ENCODE measurements around the gene MDGA2.

The MDGA2 gene

DNA sequence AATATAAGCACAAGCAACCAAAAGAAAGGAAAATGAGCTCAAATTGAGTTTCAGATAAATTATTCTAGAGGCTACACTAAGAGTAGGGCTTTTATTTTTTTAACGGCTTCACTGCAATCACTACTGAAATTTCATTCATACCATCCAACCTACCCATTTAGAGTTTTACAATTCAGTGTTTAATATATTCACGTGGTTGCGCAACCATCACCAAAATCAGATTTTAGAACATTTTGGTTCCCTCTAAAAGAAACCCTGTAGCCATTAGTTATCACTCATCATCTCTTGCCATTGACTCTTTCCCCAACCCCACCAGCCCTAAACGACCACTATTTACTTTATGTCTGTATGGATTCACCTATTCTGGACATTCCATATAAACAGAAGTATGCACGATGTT is 401.5 kb downstream of the MDGA2 start:
- TF ChIP-seq CEBPB (IDR thresholded peaks at IDR 0.05) (peak; percentile 86), YY1 (IDR thresholded peaks at IDR 0.05; ENCODE audit: low read depth) (no peak), EP300 (IDR thresholded peaks at IDR 0.05; ENCODE audit: borderline replicate concordance) (no peak), NFIC (IDR thresholded peaks at IDR 0.05) (no peak), CREB1 (IDR thresholded peaks at IDR 0.05; ENCODE audit: low read depth) (no peak), TCF12 (IDR thresholded peaks at IDR 0.05; ENCODE audit: low read depth) (no peak), TAF1 (IDR thresholded peaks at IDR 0.05; ENCODE audit: low read depth) (no peak)
- TF ChIP-seq, protein P1, sequence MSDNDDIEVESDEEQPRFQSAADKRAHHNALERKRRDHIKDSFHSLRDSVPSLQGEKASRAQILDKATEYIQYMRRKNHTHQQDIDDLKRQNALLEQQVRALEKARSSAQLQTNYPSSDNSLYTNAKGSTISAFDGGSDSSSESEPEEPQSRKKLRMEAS (IDR thresholded peaks at IDR 0.05): no peak
- TF ChIP-seq, protein P2, sequence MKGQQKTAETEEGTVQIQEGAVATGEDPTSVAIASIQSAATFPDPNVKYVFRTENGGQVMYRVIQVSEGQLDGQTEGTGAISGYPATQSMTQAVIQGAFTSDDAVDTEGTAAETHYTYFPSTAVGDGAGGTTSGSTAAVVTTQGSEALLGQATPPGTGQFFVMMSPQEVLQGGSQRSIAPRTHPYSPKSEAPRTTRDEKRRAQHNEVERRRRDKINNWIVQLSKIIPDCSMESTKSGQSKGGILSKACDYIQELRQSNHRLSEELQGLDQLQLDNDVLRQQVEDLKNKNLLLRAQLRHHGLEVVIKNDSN (IDR thresholded peaks at IDR 0.05): no peak

DNA sequence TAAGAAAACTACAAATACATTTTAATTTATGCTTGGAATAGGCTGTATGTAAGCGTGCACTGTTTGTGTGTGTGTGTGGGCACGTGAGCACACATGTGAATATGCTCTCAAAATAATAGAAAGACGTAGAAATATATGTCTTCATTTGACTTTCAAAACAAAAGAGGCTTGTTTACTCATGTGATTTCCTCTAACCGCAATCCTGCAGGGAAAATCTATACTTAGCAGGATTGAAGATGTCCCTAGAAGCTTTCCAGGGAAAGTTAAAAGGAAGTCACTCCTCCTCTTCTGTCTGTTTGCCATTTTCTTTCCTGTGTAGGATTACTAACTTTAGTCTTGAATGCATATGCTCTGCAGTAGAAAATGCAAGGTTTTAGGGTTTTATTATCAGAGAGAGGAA is 404.7 kb downstream of the MDGA2 start:
- TF ChIP-seq TCF12 (IDR thresholded peaks at IDR 0.05; ENCODE audit: low read depth): no peak
- no peak for TF ChIP-seq CREB1 (IDR thresholded peaks at IDR 0.05; ENCODE audit: low read depth)
- TF ChIP-seq YY1 (IDR thresholded peaks at IDR 0.05; ENCODE audit: low read depth): no peak
- TF ChIP-seq RAD21 (IDR thresholded peaks at IDR 0.05; ENCODE audit: low read depth): no peak
- TF ChIP-seq EGR1 (IDR thresholded peaks at IDR 0.05): no peak
- TF ChIP-seq CEBPB (IDR thresholded peaks at IDR 0.05): no peak
- no peak for TF ChIP-seq TAF1 (IDR thresholded peaks at IDR 0.05; ENCODE audit: low read depth)
- no peak for TF ChIP-seq EP300 (IDR thresholded peaks at IDR 0.05; ENCODE audit: borderline replicate concordance)
- TF ChIP-seq, protein P2 (IDR thresholded peaks at IDR 0.05): no peak
- TF ChIP-seq, protein P3, sequence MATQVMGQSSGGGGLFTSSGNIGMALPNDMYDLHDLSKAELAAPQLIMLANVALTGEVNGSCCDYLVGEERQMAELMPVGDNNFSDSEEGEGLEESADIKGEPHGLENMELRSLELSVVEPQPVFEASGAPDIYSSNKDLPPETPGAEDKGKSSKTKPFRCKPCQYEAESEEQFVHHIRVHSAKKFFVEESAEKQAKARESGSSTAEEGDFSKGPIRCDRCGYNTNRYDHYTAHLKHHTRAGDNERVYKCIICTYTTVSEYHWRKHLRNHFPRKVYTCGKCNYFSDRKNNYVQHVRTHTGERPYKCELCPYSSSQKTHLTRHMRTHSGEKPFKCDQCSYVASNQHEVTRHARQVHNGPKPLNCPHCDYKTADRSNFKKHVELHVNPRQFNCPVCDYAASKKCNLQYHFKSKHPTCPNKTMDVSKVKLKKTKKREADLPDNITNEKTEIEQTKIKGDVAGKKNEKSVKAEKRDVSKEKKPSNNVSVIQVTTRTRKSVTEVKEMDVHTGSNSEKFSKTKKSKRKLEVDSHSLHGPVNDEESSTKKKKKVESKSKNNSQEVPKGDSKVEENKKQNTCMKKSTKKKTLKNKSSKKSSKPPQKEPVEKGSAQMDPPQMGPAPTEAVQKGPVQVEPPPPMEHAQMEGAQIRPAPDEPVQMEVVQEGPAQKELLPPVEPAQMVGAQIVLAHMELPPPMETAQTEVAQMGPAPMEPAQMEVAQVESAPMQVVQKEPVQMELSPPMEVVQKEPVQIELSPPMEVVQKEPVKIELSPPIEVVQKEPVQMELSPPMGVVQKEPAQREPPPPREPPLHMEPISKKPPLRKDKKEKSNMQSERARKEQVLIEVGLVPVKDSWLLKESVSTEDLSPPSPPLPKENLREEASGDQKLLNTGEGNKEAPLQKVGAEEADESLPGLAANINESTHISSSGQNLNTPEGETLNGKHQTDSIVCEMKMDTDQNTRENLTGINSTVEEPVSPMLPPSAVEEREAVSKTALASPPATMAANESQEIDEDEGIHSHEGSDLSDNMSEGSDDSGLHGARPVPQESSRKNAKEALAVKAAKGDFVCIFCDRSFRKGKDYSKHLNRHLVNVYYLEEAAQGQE (IDR thresholded peaks at IDR 0.05; ENCODE audit: low read depth): no peak
- TF ChIP-seq ZBTB7A (IDR thresholded peaks at IDR 0.05; ENCODE audit: low read depth): no peak
- no peak for TF ChIP-seq FOXM1 (IDR thresholded peaks at IDR 0.05; ENCODE audit: borderline replicate concordance, low read depth)
- TF ChIP-seq, protein P1 (IDR thresholded peaks at IDR 0.05): no peak
- no peak for TF ChIP-seq NFIC (IDR thresholded peaks at IDR 0.05)

DNA sequence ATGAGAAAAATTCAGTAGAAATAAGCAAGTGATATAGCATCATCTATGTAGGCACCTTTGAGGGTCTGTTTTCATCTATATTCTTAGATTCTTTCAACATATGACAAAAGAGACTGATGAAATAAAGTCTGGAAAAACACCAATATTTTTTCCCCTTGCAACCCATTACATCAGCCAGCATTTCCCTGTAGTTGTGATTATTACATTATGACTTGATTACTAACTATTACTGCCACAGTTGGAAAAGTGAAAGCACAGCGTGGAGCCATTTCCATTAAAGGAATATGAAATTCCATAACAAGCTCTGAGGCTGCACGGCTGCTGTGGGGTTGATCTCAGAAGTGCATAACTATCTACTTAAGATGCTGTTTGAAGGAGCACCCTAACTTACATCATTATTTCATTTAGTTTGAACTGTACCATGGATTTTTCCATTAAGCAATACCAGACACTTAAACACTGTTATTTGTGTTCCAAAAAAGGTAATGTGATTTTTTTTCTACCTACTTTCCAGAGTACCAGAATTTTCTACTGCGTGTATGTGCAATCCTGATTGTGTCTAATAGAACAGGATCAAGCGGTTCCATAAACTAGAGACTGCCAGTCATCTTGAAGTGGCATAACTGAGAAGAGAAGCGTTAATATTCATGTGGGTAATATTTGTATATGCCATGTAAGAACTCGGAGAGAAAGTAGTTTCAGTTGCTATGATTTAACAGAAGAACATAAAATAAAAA is 405.5 kb downstream of the MDGA2 start:
- TF ChIP-seq, protein P1 (IDR thresholded peaks at IDR 0.05): no peak
- no peak for TF ChIP-seq CREB1 (IDR thresholded peaks at IDR 0.05; ENCODE audit: low read depth)

DNA sequence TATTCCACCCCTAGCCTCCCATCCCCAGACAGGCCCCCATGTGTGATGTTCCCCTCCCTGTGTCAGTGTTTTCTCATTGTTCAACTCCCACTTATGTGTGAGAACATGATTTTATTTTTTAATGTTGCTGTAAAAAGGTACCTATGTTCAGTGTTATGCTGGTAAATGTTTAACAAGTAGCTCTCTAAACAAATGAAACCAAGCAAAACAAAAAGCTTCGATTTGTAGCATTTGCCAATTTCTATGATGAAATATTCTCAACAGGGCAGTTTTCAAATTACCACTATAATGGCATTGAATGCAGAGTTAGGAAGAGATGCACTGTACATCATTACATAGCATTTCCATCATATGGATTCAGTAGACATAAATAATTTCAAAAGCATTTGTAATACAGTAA is 410.6 kb downstream of the MDGA2 start:
- TF ChIP-seq NFIC (IDR thresholded peaks at IDR 0.05) (no peak), EP300 (IDR thresholded peaks at IDR 0.05; ENCODE audit: borderline replicate concordance) (no peak), YY1 (IDR thresholded peaks at IDR 0.05; ENCODE audit: low read depth) (no peak), TCF12 (IDR thresholded peaks at IDR 0.05; ENCODE audit: low read depth) (no peak), RAD21 (IDR thresholded peaks at IDR 0.05; ENCODE audit: low read depth) (no peak), CEBPB (IDR thresholded peaks at IDR 0.05) (no peak), CREB1 (IDR thresholded peaks at IDR 0.05; ENCODE audit: low read depth) (no peak), TEAD4 (IDR thresholded peaks at IDR 0.05) (no peak), TAF1 (IDR thresholded peaks at IDR 0.05; ENCODE audit: low read depth) (no peak), FOXM1 (IDR thresholded peaks at IDR 0.05; ENCODE audit: borderline replicate concordance, low read depth) (no peak), EGR1 (IDR thresholded peaks at IDR 0.05) (no peak), ZBTB7A (IDR thresholded peaks at IDR 0.05; ENCODE audit: low read depth) (no peak)
- TF ChIP-seq, protein P2 (IDR thresholded peaks at IDR 0.05): no peak
- TF ChIP-seq, protein P1 (IDR thresholded peaks at IDR 0.05): no peak
- TF ChIP-seq, protein P3 (IDR thresholded peaks at IDR 0.05; ENCODE audit: low read depth): no peak

DNA sequence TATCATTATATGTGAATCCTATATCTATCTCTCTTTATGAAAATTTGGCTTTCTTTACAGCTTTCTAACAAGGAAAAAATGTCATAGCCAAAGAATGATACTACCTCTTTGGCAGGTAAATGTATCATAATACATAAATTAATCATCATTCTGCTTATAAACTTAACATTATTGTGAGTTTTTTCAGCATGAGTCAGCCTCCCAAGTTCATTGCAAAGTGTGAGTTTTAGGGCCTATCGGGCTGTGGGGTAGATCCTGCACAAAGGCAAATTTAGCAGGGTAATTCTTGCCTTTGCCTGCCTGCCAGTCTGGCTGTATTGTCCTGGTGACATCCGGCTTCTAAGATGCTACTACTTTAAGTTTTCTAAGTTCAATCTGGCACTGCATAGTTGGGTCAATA is 412.6 kb downstream of the MDGA2 start:
- TF ChIP-seq FOXM1 (IDR thresholded peaks at IDR 0.05; ENCODE audit: borderline replicate concordance, low read depth) (no peak), TEAD4 (IDR thresholded peaks at IDR 0.05) (no peak), ZBTB7A (IDR thresholded peaks at IDR 0.05; ENCODE audit: low read depth) (no peak), CEBPB (IDR thresholded peaks at IDR 0.05) (no peak), TCF12 (IDR thresholded peaks at IDR 0.05; ENCODE audit: low read depth) (no peak), NFIC (IDR thresholded peaks at IDR 0.05) (no peak), TAF1 (IDR thresholded peaks at IDR 0.05; ENCODE audit: low read depth) (no peak), EGR1 (IDR thresholded peaks at IDR 0.05) (no peak), YY1 (IDR thresholded peaks at IDR 0.05; ENCODE audit: low read depth) (no peak), EP300 (IDR thresholded peaks at IDR 0.05; ENCODE audit: borderline replicate concordance) (no peak), CREB1 (IDR thresholded peaks at IDR 0.05; ENCODE audit: low read depth) (no peak), RAD21 (IDR thresholded peaks at IDR 0.05; ENCODE audit: low read depth) (no peak)
- TF ChIP-seq, protein P2 (IDR thresholded peaks at IDR 0.05): no peak
- TF ChIP-seq, protein P3 (IDR thresholded peaks at IDR 0.05; ENCODE audit: low read depth): no peak
- TF ChIP-seq, protein P1 (IDR thresholded peaks at IDR 0.05): no peak
